Adipocyte (in vitro differentiated cells): ENCODE measurements around the gene CHIT1.

Source experiments
- DNase-seq: peaks from one replicate; pipeline ENCODE4 v3.0.0-alpha.2; 2015; ENCODE audit warnings: low read depth
- H3K27me3 ChIP-seq: replicated peaks from 2 replicates; pipeline ENCODE4 v1.7.0; 2013; ENCODE audit warnings: mild to moderate bottlenecking, low read length, moderate library complexity; ENCODE audit not compliant: control insufficient read depth, insufficient read depth
- H3K36me3 ChIP-seq: 2 replicates; pipeline ENCODE4 v1.7.0; 2013; ENCODE audit warnings: low read length, mild to moderate bottlenecking, moderate library complexity; ENCODE audit not compliant: control insufficient read depth, insufficient read depth, severe bottlenecking
- H3K4me1 ChIP-seq: 2 replicates; pipeline ENCODE4 v1.7.0; 2013; ENCODE audit warnings: mild to moderate bottlenecking, low read length, moderate library complexity; ENCODE audit not compliant: control insufficient read depth, insufficient read depth
- H3K4me3 ChIP-seq: 2 replicates; pipeline ENCODE4 v1.7.0; 2013; ENCODE audit warnings: mild to moderate bottlenecking, low read length, moderate library complexity
- H3K9ac ChIP-seq: 2 replicates; pipeline ENCODE4 v1.7.0; 2013; ENCODE audit warnings: mild to moderate bottlenecking, low read length, moderate library complexity
- H3K9me3 ChIP-seq: 2 replicates; pipeline ENCODE4 v1.7.0; 2013; ENCODE audit warnings: mild to moderate bottlenecking, low read length, moderate library complexity; ENCODE audit not compliant: control insufficient read depth

Gene CHIT1

GRCh38 chr1:203186091-203186445 is 43.4 kb downstream of the CHIT1 start:
- Histone ChIP-seq H3K36me3 (no peaks in the 10 kb centered on the region), H3K9ac (no peak overlapping the region), H3K4me1 (peaks cover 16% of the 10 kb centered on the region), H3K4me3 (no peak overlapping the region), H3K27me3 (no peaks in the 10 kb centered on the region), H3K9me3 (no peaks in the 10 kb centered on the region)
- no peak for DNase-seq

- H3K4me3 ChIP-seq = no peak overlapping the region
- H3K27me3 ChIP-seq = no peaks in the 10 kb centered on the region
- H3K9me3 ChIP-seq = no peaks in the 10 kb centered on the region
- peaks cover 16% of the 10 kb centered on the region for H3K4me1 ChIP-seq
- no peaks in the 10 kb centered on the region for H3K36me3 ChIP-seq
- DNase-seq = no peak
- H3K9ac ChIP-seq = no peak overlapping the region
Observed at GRCh38 chr1:203185585-203185984, 43.9 kb downstream of the CHIT1 start.

GRCh38 chr1:203185061-203185461 is 44.4 kb downstream of the CHIT1 start:
- Histone ChIP-seq H3K9me3 (no peaks in the 10 kb centered on the region), H3K9ac (no peak overlapping the region), H3K36me3 (no peaks in the 10 kb centered on the region), H3K4me1 (peaks cover 16% of the 10 kb centered on the region), H3K27me3 (no peaks in the 10 kb centered on the region), H3K4me3 (no peak overlapping the region)
- no peak for DNase-seq

- Histone ChIP-seq H3K9me3 (no peaks in the 10 kb centered on the region), H3K4me1 (peaks cover 16% of the 10 kb centered on the region), H3K9ac (no peak overlapping the region), H3K4me3 (no peak overlapping the region), H3K36me3 (no peaks in the 10 kb centered on the region), H3K27me3 (no peaks in the 10 kb centered on the region)
- no peak for DNase-seq
Observed at GRCh38 chr1:203184467-203184866, 45.0 kb downstream of the CHIT1 start.

- no peak for DNase-seq
- Histone ChIP-seq H3K27me3 (no peaks in the 10 kb centered on the region), H3K9me3 (no peaks in the 10 kb centered on the region), H3K36me3 (no peaks in the 10 kb centered on the region), H3K4me1 (peaks cover 16% of the 10 kb centered on the region), H3K9ac (no peak overlapping the region), H3K4me3 (no peak overlapping the region)
Observed at GRCh38 chr1:203183828-203184227, 45.6 kb downstream of the CHIT1 start.

- no peaks in the 10 kb centered on the region for H3K27me3 ChIP-seq
- peaks cover 21% of the 10 kb centered on the region for H3K4me1 ChIP-seq
- no peak overlapping the region for H3K4me3 ChIP-seq
- H3K36me3 ChIP-seq = no peaks in the 10 kb centered on the region
- H3K9me3 ChIP-seq = no peaks in the 10 kb centered on the region
- no peak for DNase-seq
- H3K9ac ChIP-seq = no peak overlapping the region
Observed at GRCh38 chr1:203182387-203182953, 47.0 kb downstream of the CHIT1 start.

GRCh38 chr1:203181586-203182386 is 47.7 kb downstream of the CHIT1 start:
- Histone ChIP-seq H3K9me3 (no peaks in the 10 kb centered on the region), H3K36me3 (no peaks in the 10 kb centered on the region), H3K9ac (no peak overlapping the region), H3K27me3 (no peaks in the 10 kb centered on the region), H3K4me1 (peaks cover 21% of the 10 kb centered on the region), H3K4me3 (no peak overlapping the region)
- DNase-seq = no peak

GRCh38 chr1:203180611-203181330 is 48.7 kb downstream of the CHIT1 start:
- H3K9me3 ChIP-seq = no peaks in the 10 kb centered on the region
- no peak overlapping the region for H3K4me3 ChIP-seq
- H3K27me3 ChIP-seq = no peaks in the 10 kb centered on the region
- no peak overlapping the region for H3K9ac ChIP-seq
- H3K4me1 ChIP-seq = peaks cover 19% of the 10 kb centered on the region
- no peak for DNase-seq
- H3K36me3 ChIP-seq = no peaks in the 10 kb centered on the region

GRCh38 chr1:203179667-203180005 is 49.8 kb downstream of the CHIT1 start:
- peaks cover 19% of the 10 kb centered on the region for H3K4me1 ChIP-seq
- no peak overlapping the region for H3K4me3 ChIP-seq
- H3K9ac ChIP-seq = no peak overlapping the region
- no peaks in the 10 kb centered on the region for H3K36me3 ChIP-seq
- no peaks in the 10 kb centered on the region for H3K27me3 ChIP-seq
- DNase-seq = no peak
- H3K9me3 ChIP-seq = no peaks in the 10 kb centered on the region

GRCh38 chr1:203178821-203179666 is 50.4 kb downstream of the CHIT1 start:
- H3K27me3 ChIP-seq = no peaks in the 10 kb centered on the region
- no peak overlapping the region for H3K9ac ChIP-seq
- H3K4me3 ChIP-seq = no peak overlapping the region
- H3K9me3 ChIP-seq = no peaks in the 10 kb centered on the region
- no peaks in the 10 kb centered on the region for H3K36me3 ChIP-seq
- no peak for DNase-seq
- peaks cover 19% of the 10 kb centered on the region for H3K4me1 ChIP-seq

- no peaks in the 10 kb centered on the region for H3K9me3 ChIP-seq
- H3K9ac ChIP-seq = no peak overlapping the region
- H3K27me3 ChIP-seq = no peaks in the 10 kb centered on the region
- no peak overlapping the region for H3K4me3 ChIP-seq
- no peak for DNase-seq
- H3K36me3 ChIP-seq = no peaks in the 10 kb centered on the region
- H3K4me1 ChIP-seq = peaks cover 19% of the 10 kb centered on the region
Observed at GRCh38 chr1:203178083-203178482, 51.4 kb downstream of the CHIT1 start.
